Measurements from ENCODE around the gene CCDC86.

DNA sequence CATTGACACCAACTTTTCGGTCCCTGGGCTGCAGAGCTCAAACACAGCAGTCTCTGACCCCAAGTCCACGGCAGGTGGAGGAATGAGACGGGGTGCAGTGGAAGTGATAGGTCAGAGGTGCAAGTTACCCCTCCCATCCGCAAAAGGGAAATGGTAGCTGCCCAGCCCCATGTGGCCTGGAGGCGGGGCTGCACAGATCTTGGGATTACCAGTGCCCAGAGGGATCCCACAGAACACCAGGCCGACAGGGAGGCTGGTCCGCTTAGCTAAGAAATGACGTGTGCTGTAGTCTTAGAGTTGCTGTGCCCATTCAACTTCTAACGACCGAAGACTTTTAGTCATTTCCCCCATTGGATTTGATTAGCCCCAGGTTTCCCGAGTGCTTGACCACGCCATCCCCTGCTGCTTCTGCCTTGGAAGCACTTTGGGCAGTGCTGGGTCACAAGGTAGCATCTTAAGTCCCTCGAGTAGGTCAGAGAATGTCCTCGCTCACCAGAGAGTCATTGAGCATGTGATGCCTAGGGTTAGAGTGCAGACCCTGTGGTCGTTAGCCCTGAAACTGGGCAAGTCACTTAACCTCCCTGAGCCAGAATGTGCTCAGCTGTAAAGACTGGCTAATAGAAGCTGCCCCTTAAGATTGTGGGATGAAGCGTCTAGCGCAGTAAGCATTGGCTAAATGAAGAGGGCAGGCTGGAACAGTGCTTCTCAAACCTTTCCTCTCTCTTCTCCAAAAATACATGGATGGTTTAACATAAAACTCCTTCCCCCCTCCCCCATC, 9.6 kb downstream of the CCDC86 start:
- TF ChIP-seq, protein P1, sequence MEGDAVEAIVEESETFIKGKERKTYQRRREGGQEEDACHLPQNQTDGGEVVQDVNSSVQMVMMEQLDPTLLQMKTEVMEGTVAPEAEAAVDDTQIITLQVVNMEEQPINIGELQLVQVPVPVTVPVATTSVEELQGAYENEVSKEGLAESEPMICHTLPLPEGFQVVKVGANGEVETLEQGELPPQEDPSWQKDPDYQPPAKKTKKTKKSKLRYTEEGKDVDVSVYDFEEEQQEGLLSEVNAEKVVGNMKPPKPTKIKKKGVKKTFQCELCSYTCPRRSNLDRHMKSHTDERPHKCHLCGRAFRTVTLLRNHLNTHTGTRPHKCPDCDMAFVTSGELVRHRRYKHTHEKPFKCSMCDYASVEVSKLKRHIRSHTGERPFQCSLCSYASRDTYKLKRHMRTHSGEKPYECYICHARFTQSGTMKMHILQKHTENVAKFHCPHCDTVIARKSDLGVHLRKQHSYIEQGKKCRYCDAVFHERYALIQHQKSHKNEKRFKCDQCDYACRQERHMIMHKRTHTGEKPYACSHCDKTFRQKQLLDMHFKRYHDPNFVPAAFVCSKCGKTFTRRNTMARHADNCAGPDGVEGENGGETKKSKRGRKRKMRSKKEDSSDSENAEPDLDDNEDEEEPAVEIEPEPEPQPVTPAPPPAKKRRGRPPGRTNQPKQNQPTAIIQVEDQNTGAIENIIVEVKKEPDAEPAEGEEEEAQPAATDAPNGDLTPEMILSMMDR (IDR thresholded peaks at IDR 0.05): no peak
- TF ChIP-seq POLR2A (IDR thresholded peaks at IDR 0.05): no peak
